DMS153 treated with DMSO at 0.1 percent for 48 hours (cell line): Measurements from ENCODE around the gene GSTA3.
"Not testable (repeated sequence)": the region's sequence is repeated elsewhere in the genome, so short reads cannot be mapped to it uniquely, and the experiment has no call there.

ENCODE experiments used
- DNase-seq: peaks from one replicate; lab custom pipeline; 2025; ENCODE audit not compliant: unreplicated experiment; lab: John Stamatoyannopoulos, UW

The GSTA3 gene

GRCh38 chr6:52909531-52909930, at the start of gene GSTA3:
GSTA3 (minus strand) TSS chr6:52909698; CDS start chr6:52905834, 3,864 bp downstream.
- DNase-seq = no peak

GRCh38 chr6:52958546-52959255, 49.2 kb upstream of the GSTA3 start:
- DNase-seq = no peak

GRCh38 chr6:52955871-52956270, 46.4 kb upstream of the GSTA3 start:
- DNase-seq = no peak

- no peak for DNase-seq
These were observed 44.7 kb upstream of the GSTA3 start for GRCh38 chr6:52953911-52954839.

- no peak for DNase-seq
These were observed 36.8 kb upstream of the GSTA3 start for GRCh38 chr6:52946306-52946705.

- not testable (repeated sequence) for DNase-seq
These were observed 33.3 kb upstream of the GSTA3 start for GRCh38 chr6:52942821-52943220.

GRCh38 chr6:52942221-52942620, 32.7 kb upstream of the GSTA3 start:
- no peak for DNase-seq

- DNase-seq = no peak
These were observed 28.4 kb upstream of the GSTA3 start for GRCh38 chr6:52937908-52938307.

GRCh38 chr6:52933778-52934177, 24.3 kb upstream of the GSTA3 start:
- no peak for DNase-seq

- DNase-seq = no peak
These were observed 21.9 kb upstream of the GSTA3 start for GRCh38 chr6:52931351-52931750.

- no peak for DNase-seq
These were observed 20.0 kb upstream of the GSTA3 start for GRCh38 chr6:52929321-52930164.

- no peak for DNase-seq
These were observed 18.0 kb upstream of the GSTA3 start for GRCh38 chr6:52927451-52927850.

- no peak for DNase-seq
These were observed 16.7 kb upstream of the GSTA3 start for GRCh38 chr6:52925919-52926792.

- no peak for DNase-seq
These were observed 15.5 kb upstream of the GSTA3 start for GRCh38 chr6:52925042-52925441.

- not testable (repeated sequence) for DNase-seq
These were observed 14.2 kb upstream of the GSTA3 start for GRCh38 chr6:52923689-52924088.

- no peak for DNase-seq
These were observed 12.7 kb upstream of the GSTA3 start for GRCh38 chr6:52922161-52922560.

GRCh38 chr6:52921743-52922142, 12.2 kb upstream of the GSTA3 start:
- DNase-seq = no peak

- DNase-seq = not testable (repeated sequence)
These were observed 10.0 kb upstream of the GSTA3 start for GRCh38 chr6:52919511-52919910.

GRCh38 chr6:52918771-52919170, 9.3 kb upstream of the GSTA3 start:
- not testable (repeated sequence) for DNase-seq

GRCh38 chr6:52918027-52918686, 8.7 kb upstream of the GSTA3 start:
- not testable (repeated sequence) for DNase-seq
